ENCODE measurements around the gene RPS10.
"Not testable (repeated sequence)": the region's sequence is repeated elsewhere in the genome, so short reads cannot be mapped to it uniquely, and the experiment has no call there.

The RPS10 gene

GRCh38 chr6:34416877-34417371, 8.9 kb downstream of the RPS10 start:
- DNase-seq (ENCODE audit: insufficient read length) (no peak), FAIRE-seq (no peak)
- no peak for TF ChIP-seq TAF1 (IDR thresholded peaks at IDR 0.05; ENCODE audit: borderline replicate concordance, low read depth, low read length)
- peak; percentile 39; the same call in 1 of the 2 replicates for TF ChIP-seq POLR2A (IDR thresholded peaks at IDR 0.05; ENCODE audit: low read depth, low read length)

DNA sequence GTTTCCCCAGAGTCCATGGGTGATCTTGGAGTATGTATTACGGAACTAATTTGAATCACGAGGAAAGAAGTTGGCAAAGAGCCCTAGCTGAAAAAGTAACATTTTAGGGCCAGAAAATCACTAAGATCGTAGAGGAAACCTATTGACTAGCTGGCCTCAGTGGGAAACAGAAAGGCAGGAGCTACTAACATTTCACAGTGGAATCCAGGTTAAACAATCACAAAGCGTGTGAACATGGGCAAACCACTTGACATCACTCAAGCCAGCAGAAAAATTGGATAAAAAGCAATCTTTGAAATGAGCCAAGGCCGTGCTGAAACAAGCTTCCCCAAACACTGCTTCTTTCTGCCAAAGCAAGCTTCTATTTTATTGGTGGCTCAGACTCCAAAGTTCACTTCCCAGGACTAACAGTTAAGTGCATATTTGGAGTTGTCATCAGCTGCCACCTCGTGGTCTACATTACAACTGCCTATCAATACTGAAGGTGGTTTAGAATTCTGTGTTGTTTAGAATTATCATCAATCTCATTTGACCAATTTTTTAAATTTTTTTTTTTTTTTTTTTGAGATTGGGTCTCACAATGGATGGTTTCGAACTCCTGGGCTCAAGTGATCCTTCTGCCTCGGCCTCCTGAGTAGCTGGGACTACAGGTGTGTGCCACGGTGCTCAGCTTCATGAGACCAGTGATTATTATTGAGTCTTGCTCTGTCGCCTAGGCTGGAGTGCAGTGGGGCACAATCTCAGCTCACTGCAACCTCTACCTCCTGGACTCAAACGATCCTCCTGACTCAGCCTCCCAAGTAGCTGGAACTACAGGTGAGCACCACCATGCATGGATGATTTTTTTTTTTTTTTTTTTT, 10.6 kb downstream of the RPS10 start:
- FAIRE-seq: no peak
- no peak for TF ChIP-seq TAF1 (IDR thresholded peaks at IDR 0.05; ENCODE audit: borderline replicate concordance, low read depth, low read length)
- no peak for TF ChIP-seq POLR2A (IDR thresholded peaks at IDR 0.05; ENCODE audit: low read depth, low read length)
- no peak for TF ChIP-seq POLR2AphosphoS5 (IDR thresholded peaks at IDR 0.05; ENCODE audit: low read depth, low read length)
- DNase-seq (ENCODE audit: insufficient read length): no peak

DNA sequence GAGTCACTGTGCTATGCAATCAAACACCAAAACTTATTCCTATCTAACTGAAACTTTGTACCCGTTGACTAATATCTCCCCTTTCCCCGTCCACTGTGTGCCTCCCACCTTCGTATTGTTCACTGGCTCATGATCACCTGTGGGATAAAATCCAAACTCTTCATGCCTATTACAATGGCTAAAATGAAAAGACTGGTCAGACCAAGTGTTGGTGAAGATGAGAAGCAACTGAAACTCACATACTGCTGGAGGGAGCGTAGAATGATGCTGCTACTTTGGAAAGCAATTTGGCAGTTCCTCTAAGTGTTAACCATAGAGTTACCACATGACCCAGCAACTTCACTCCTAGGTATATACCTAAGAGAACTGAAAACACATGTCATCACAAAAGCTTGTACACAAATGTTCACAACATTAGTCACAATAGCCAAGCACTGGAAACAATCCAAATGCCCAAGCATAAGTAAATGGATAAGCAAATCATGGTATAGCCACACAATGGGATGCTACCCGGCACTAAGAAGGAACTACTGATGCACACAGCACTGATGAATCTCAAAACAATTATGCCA, 13.1 kb downstream of the RPS10 start:
- FAIRE-seq (no peak), DNase-seq (ENCODE audit: insufficient read length) (no peak)
- TF ChIP-seq POLR2AphosphoS5 (IDR thresholded peaks at IDR 0.05; ENCODE audit: low read depth, low read length): no peak
- no peak for TF ChIP-seq TAF1 (IDR thresholded peaks at IDR 0.05; ENCODE audit: borderline replicate concordance, low read depth, low read length)
- no peak for TF ChIP-seq POLR2A (IDR thresholded peaks at IDR 0.05; ENCODE audit: low read depth, low read length)

DNA sequence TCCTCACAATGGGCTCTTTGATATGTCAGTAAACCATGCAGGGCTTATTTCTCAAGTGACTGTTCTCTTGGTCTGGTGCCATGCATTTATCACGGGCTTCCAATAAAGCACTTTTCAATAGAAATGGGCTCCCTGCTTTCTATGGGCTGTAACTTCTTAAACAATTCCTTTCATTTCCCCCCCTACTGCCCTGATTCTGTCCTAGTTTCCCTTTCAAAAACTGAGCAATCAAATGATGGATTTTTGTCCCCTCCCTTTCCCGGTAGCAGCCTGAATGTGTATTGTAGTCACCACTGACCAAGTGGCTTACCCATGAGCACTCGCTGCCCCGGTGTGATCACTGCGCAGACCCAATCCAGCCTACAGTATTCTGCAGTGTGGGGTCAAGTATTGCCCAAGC, 13.9 kb downstream of the RPS10 start:
- FAIRE-seq: no peak

GRCh38 chr6:34407915-34408314, 18.0 kb downstream of the RPS10 start:
- DNase-seq (ENCODE audit: insufficient read length); FAIRE-seq: not testable (repeated sequence)

More for the DNA sequence above, 13.9 kb downstream of the RPS10 start:
- DNase-seq (ENCODE audit: insufficient read length): no peak
- TF ChIP-seq POLR2AphosphoS5 (IDR thresholded peaks at IDR 0.05; ENCODE audit: low read depth, low read length) (no peak), TAF1 (IDR thresholded peaks at IDR 0.05; ENCODE audit: borderline replicate concordance, low read depth, low read length) (no peak), POLR2A (IDR thresholded peaks at IDR 0.05; ENCODE audit: low read depth, low read length) (no peak)

DNA sequence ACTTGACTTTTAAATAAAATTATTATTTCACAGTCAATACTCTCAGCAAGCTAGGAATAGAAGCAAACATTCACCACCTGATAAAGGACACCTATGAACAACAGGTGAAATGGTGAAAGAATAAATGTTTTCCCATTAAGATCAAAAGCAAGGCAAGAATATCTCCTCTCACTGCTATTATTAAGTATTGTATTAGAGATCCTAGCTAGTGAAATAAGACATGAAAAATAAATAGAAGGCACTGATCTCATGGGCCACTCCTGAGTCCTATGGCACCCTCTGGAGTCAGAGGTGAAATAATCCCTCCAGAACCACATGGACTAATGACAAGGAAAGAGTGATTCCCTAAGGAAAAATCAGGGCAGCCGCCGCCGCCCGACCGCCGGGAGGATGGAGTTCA, 29.4 kb downstream of the RPS10 start:
- DNase-seq (ENCODE audit: insufficient read length) (no peak), FAIRE-seq (no peak)
- TF ChIP-seq POLR2AphosphoS5 (IDR thresholded peaks at IDR 0.05; ENCODE audit: low read depth, low read length): no peak
- TF ChIP-seq TAF1 (IDR thresholded peaks at IDR 0.05; ENCODE audit: borderline replicate concordance, low read depth, low read length): no peak
- TF ChIP-seq POLR2A (IDR thresholded peaks at IDR 0.05; ENCODE audit: low read depth, low read length): no peak

- TF ChIP-seq POLR2A (IDR thresholded peaks at IDR 0.05; ENCODE audit: low read depth, low read length): no peak
- no peak for TF ChIP-seq TAF1 (IDR thresholded peaks at IDR 0.05; ENCODE audit: borderline replicate concordance, low read depth, low read length)
- no peak for TF ChIP-seq POLR2AphosphoS5 (IDR thresholded peaks at IDR 0.05; ENCODE audit: low read depth, low read length)
- FAIRE-seq (no peak), DNase-seq (ENCODE audit: insufficient read length) (no peak)
Observed at GRCh38 chr6:34393966-34394305, 31.9 kb downstream of the RPS10 start.

- TF ChIP-seq TAF1 (IDR thresholded peaks at IDR 0.05; ENCODE audit: borderline replicate concordance, low read depth, low read length) (no peak), POLR2AphosphoS5 (IDR thresholded peaks at IDR 0.05; ENCODE audit: low read depth, low read length) (no peak), POLR2A (IDR thresholded peaks at IDR 0.05; ENCODE audit: low read depth, low read length) (no peak)
- no peak for FAIRE-seq
Observed at GRCh38 chr6:34393191-34393965, 32.5 kb downstream of the RPS10 start.

GRCh38 chr6:34392497-34393190, 33.2 kb downstream of the RPS10 start, which contains the start of gene NUDT3:
NUDT3 (minus strand) TSS chr6:34392669; CDS start chr6:34392362, 307 bp downstream.
- TF ChIP-seq TAF1 (IDR thresholded peaks at IDR 0.05; ENCODE audit: borderline replicate concordance, low read depth, low read length) (0 out of 2 replicates have a peak, but pooled peaks have one; percentile 56), POLR2AphosphoS5 (IDR thresholded peaks at IDR 0.05; ENCODE audit: low read depth, low read length) (peak; percentile 12; the same call in 1 of the 2 replicates), POLR2A (IDR thresholded peaks at IDR 0.05; ENCODE audit: low read depth, low read length) (peak; percentile 77; the same call in 1 of the 2 replicates)
- FAIRE-seq: peak; percentile 99
- DNase-seq (ENCODE audit: insufficient read length): peak; percentile 84

More at GRCh38 chr6:34393191-34393965, 32.5 kb downstream of the RPS10 start:
- no peak for DNase-seq (ENCODE audit: insufficient read length)

DNA sequence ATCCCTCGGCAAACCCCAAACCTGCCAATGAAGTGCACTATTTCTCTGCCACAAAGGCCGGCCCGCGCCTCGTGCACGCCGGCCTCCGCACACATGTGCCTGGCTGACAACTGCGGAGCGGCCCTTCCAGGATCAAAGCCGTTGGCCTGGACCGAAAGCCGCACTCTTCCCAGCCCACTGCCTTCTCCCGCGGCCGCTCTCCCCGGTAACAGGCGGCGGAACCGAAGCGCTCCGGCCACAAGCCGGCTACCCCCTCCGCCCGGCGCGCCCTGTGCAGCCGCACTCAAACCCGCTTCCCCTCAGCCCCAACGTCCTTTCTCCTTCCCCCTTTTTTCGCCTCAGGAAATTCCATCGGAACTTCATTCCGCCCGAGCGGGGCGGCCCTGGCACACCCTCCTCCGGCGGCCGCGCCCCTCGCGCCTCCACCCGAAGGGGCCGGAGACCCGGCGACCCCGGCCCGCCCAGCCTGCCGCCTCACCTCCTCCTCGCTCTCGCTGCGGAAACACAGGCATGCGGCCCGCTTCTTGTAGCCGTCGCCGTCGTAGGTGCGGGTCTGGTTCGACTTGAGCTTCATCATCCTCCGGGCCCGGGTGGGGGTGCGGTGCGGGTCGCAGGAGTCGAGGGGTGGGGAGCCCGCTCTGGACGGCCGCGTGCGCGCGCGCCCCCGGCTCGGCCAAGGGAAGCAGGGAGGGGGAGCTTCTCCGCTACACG, 33.9 kb downstream of the RPS10 start:
- FAIRE-seq (peak; percentile 76), DNase-seq (ENCODE audit: insufficient read length) (peak; percentile 41)
- TF ChIP-seq TAF1 (IDR thresholded peaks at IDR 0.05; ENCODE audit: borderline replicate concordance, low read depth, low read length) (peak; percentile 54; the same call in 1 of the 2 replicates), POLR2A (IDR thresholded peaks at IDR 0.05; ENCODE audit: low read depth, low read length) (peak; percentile 63), POLR2AphosphoS5 (IDR thresholded peaks at IDR 0.05; ENCODE audit: low read depth, low read length) (peak; percentile 61; the same call in 1 of the 2 replicates)
